HepG2 (cell line): Measurements from ENCODE around the gene SAP25. TPM values are rescaled to one million over a fixed set of nuclear protein-coding genes. Genes with fewer than 3 reads are reported as not detected.
A peak's percentile ranks its signal among the peaks of the same experiment; 100 is the strongest.

Experiments
- CBFB ChIP-seq: sonication (generic); formaldehyde crosslinking; IDR thresholded peaks from 2 replicates; pipeline ENCODE4 v1.4.0; 2020; ENCODE audit warnings: missing genetic modification reagents
- FIP1L1 ChIP-seq: fragments of 200-400 bp; formaldehyde crosslinking; IDR thresholded peaks from 2 replicates; pipeline ENCODE4 v1.6.1; 2018; ENCODE audit warnings: low read depth, mild to moderate bottlenecking, low read length, moderate library complexity, borderline replicate concordance; ENCODE audit not compliant: insufficient read depth
- KAT8 ChIP-seq: IDR thresholded peaks from 2 replicates; pipeline ENCODE4 v1.6.1; 2016; ENCODE audit warnings: missing genetic modification reagents, missing compliant biosample characterization
- MXI1 ChIP-seq: IDR thresholded peaks from 3 replicates; pipeline ENCODE4 v1.6.1; 2012; ENCODE audit warnings: low read depth, low read length, inconsistent platforms, borderline replicate concordance
- NFAT5 ChIP-seq: sonication (generic); formaldehyde crosslinking; IDR thresholded peaks from 2 replicates; pipeline ENCODE4 v1.4.0; 2020; ENCODE audit warnings: missing genetic modification reagents
- POGK ChIP-seq: sonication (generic); formaldehyde crosslinking; conservative IDR thresholded peaks from 2 replicates; pipeline ENCODE4 v1.8.0; 2022; ENCODE audit warnings: mild to moderate bottlenecking, moderate library complexity, missing genetic modification reagents
- PRDM10 ChIP-seq: sonication (generic); formaldehyde crosslinking; IDR thresholded peaks from 2 replicates; pipeline ENCODE4 v1.4.0; 2020; ENCODE audit warnings: low read depth, missing genetic modification reagents
- THAP8 ChIP-seq: sonication (generic); formaldehyde crosslinking; IDR thresholded peaks from 2 replicates; pipeline ENCODE4 v1.5.1; 2020; ENCODE audit warnings: missing genetic modification reagents, mild to moderate bottlenecking, borderline replicate concordance
- ZC3H4 ChIP-seq: sonication (generic); formaldehyde crosslinking; IDR thresholded peaks from 2 replicates; pipeline ENCODE4 v1.4.0; 2020; ENCODE audit warnings: missing genetic modification reagents, borderline replicate concordance
- ZFP37 ChIP-seq: sonication (generic); formaldehyde crosslinking; IDR thresholded peaks from 2 replicates; pipeline ENCODE4 v1.4.0; 2020; ENCODE audit warnings: missing genetic modification reagents, borderline replicate concordance
- ZNF180 ChIP-seq: sonication (generic); formaldehyde crosslinking; IDR thresholded peaks from 2 replicates; pipeline ENCODE4 v1.4.0; 2020; ENCODE audit warnings: low read depth, missing genetic modification reagents, borderline replicate concordance
- ZNF570 ChIP-seq: sonication (generic); formaldehyde crosslinking; IDR thresholded peaks from 2 replicates; pipeline ENCODE4 v1.4.0; 2020; ENCODE audit warnings: mild to moderate bottlenecking, missing genetic modification reagents, borderline replicate concordance
- ZNF674 ChIP-seq: sonication (generic); formaldehyde crosslinking; IDR thresholded peaks from 2 replicates; pipeline ENCODE4 v1.5.0; 2020; ENCODE audit warnings: low read depth, mild to moderate bottlenecking, missing genetic modification reagents
- polyA plus RNA-seq, 8 experiments: library from polyadenylated mRNA; depleted of rRNA in 3 of 8; stranded (reverse) in 7 of 8; unstranded in 1 of 8; fragments of >200 nt; fragmentation: Illumina TruSeq in 4 of 8; extraction: Trizol in 4 of 8; gene quantifications; 2 replicates each; pipeline versions ENCODE4 v1.2.1 to v1.2.3, GENCODE V29; 2011 to 2016; ENCODE audit warnings: low read depth in 4 of 8, missing spikeins in 1 of 8, mixed read lengths in 1 of 8; ENCODE audit not compliant: insufficient read depth in 1 of 8
- total RNA-seq, 5 experiments: library from RNA; depleted of rRNA; stranded (reverse); fragments of >200 nt; fragmentation: Illumina TruSeq; extraction: Trizol; gene quantifications; 2 replicates each; pipeline ENCODE4 v1.2.3, GENCODE V29; 2016; ENCODE audit warnings: low read depth in 1 of 5

The SAP25 gene
- total and polyA plus RNA-seq, 2 of the 13 experiments (the other 11 are each of a cell fraction or from before 2014, with no cell fraction given) = 0.15 to 0.20 TPM

GRCh38 chr7:100567031-100567730, 6.5 kb downstream of the SAP25 start (continued):
- TF ChIP-seq POGK (CRISPR knock-in tag) (no peak), ZNF674 (CRISPR knock-in tag) (no peak), FIP1L1 (no peak), ZNF180 (CRISPR knock-in tag) (no peak), ZNF570 (no peak), ZFP37 (no peak), ZC3H4 (CRISPR knock-in tag) (peak; percentile 76; the same call in 1 of the 2 replicates), NFAT5 (CRISPR knock-in tag) (no peak), THAP8 (CRISPR knock-in tag) (0 out of 2 replicates have a peak, but pooled peaks have one; percentile 51), MXI1 (peak; percentile 9; the same call in 1 of the 3 replicates), CBFB (CRISPR knock-in tag) (no peak), PRDM10 (CRISPR knock-in tag) (no peak; the same call in 1 of the 2 replicates), KAT8 (CRISPR knock-in tag) (no peak)
